HCT116 (cell line): ENCODE measurements around the gene TMEM45B. TPM values are rescaled to one million over a fixed set of nuclear protein-coding genes. Genes with fewer than 3 reads are reported as not detected.
A peak's percentile ranks its signal among the peaks of the same experiment; 100 is the strongest.
"Not testable (repeated sequence)": the region's sequence is repeated elsewhere in the genome, so short reads cannot be mapped to it uniquely, and the experiment has no call there.

Experiments
- ATAC-seq: fragments of 200-7000 bp; cut with Tn5 transposase; 2 replicates; pipeline ENCODE4 v1.9.1; 2020; ENCODE audit warnings: mild to moderate bottlenecking, moderate library complexity
- BruUV-seq: library from RNA; stranded (reverse); fragments of 400-500 nt; replicated peaks from 2 replicates; lab custom pipeline; 2021; lab: Mats Ljungman, UMichigan
- CTCF ChIA-PET: fragments of 300-600 bp; sonication (Branson Sonifier 250); formaldehyde crosslinking; loops from one replicate; lab custom pipeline; 2021; ENCODE audit warnings: antibody characterized with exemption; lab: Charles Lee
- POLR2A ChIA-PET: fragments of 300-600, 350-600 bp; sonication (Branson Sonifier 250); formaldehyde crosslinking; loops from one replicate; lab custom pipeline; 2021; ENCODE audit warnings: antibody characterized with exemption; lab: Charles Lee
- RAD21 ChIA-PET, 2 experiments: fragments of 300-600 bp; sonication (Branson Sonifier 250); formaldehyde crosslinking; loops; one replicate each; lab custom pipeline; 2023; ENCODE audit warnings: low total read pairs in 2 of 2; ENCODE audit not compliant: uncharacterized antibody in 2 of 2, unreplicated experiment in 2 of 2, low non-redundant PET in 1 of 2; lab: Charles Lee
- DNase-seq: peaks from one replicate; pipeline ENCODE4 v3.0.0-alpha.2; 2010; ENCODE audit warnings: low read depth, low spot score
- H2AFZ ChIP-seq: fragments of 200-600 bp; shearing (Covaris generic), sonication (generic); 2 replicates; pipeline ENCODE4 v1.6.1; 2017; ENCODE audit warnings: low read depth, mixed run types, mixed read lengths, antibody characterized with exemption, low read length; ENCODE audit not compliant: poor library complexity, severe bottlenecking
- H3K27ac ChIP-seq: 2 replicates; pipeline ENCODE4 v1.5.1; 2012; ENCODE audit warnings: low read depth, low read length
- H3K27me3 ChIP-seq: fragments of 200-600 bp; sonication (generic); 2 replicates; pipeline ENCODE4 v1.6.1; 2016; ENCODE audit warnings: mixed run types, low read length, mixed read lengths; ENCODE audit not compliant: insufficient read depth
- H3K36me3 ChIP-seq, 2 experiments: fragments of 200-500 bp in 1 of 2; fragments of 200-600 bp in 1 of 2; sonication (Bioruptor generic) in 1 of 2; sonication (generic) in 1 of 2; 2 replicates each; pipeline versions ENCODE4 v1.5.1 to v1.6.1; 2014 to 2016; ENCODE audit warnings: low read length in 2 of 2, inconsistent platforms in 1 of 2, mixed read lengths in 1 of 2, mixed run types in 1 of 2; ENCODE audit not compliant: insufficient read depth in 2 of 2, control insufficient read depth in 1 of 2
- H3K4me1 ChIP-seq, 2 experiments: fragments of 200-600 bp in 1 of 2; sonication (generic) in 1 of 2; 2 replicates each; pipeline versions ENCODE4 v1.5.1 to v1.6.1; 2012 to 2017; ENCODE audit warnings: low read length in 2 of 2, inconsistent platforms in 1 of 2, mild to moderate bottlenecking in 1 of 2, mixed read lengths in 1 of 2, mixed run types in 1 of 2, moderate library complexity in 1 of 2; ENCODE audit not compliant: insufficient read depth in 2 of 2, control insufficient read depth in 1 of 2
- H3K4me2 ChIP-seq: fragments of 200-600 bp; sonication (generic); 2 replicates; pipeline ENCODE4 v1.6.1; 2017; ENCODE audit warnings: mixed run types, low read length, mixed read lengths
- H3K4me3 ChIP-seq, 2 experiments: fragments of 200-600 bp in 1 of 2; sonication (generic) in 1 of 2; replicated peaks in 1 of 2; 2 replicates each; pipeline ENCODE4 v1.5.1; 2011 to 2016; ENCODE audit warnings: low read length in 2 of 2, control low read depth in 1 of 2, low read depth in 1 of 2, mild to moderate bottlenecking in 1 of 2, mixed read lengths in 1 of 2, mixed run types in 1 of 2
- H3K79me2 ChIP-seq: fragments of 200-600 bp; sonication (generic); 2 replicates; pipeline ENCODE4 v1.6.1; 2017; ENCODE audit warnings: mild to moderate bottlenecking, mixed run types, low read length, moderate library complexity, mixed read lengths; ENCODE audit not compliant: insufficient read depth
- H3K9ac ChIP-seq: fragments of 200-600 bp; sonication (generic); 2 replicates; pipeline ENCODE4 v1.6.1; 2016; ENCODE audit warnings: low read length, mixed read lengths
- H3K9me2 ChIP-seq: fragments of 200-600 bp; sonication (generic), shearing (Covaris generic); 2 replicates; pipeline ENCODE4 v1.6.1; 2017; ENCODE audit warnings: mixed run types, mild to moderate bottlenecking, moderate library complexity; ENCODE audit not compliant: insufficient read depth
- H3K9me3 ChIP-seq, 2 experiments: fragments of 200-500 bp in 1 of 2; fragments of 200-600 bp in 1 of 2; sonication (Bioruptor generic) in 1 of 2; sonication (generic) in 1 of 2; 2 replicates each; pipeline ENCODE4 v1.6.1; 2014 to 2017; ENCODE audit warnings: low read length in 2 of 2, mixed read lengths in 2 of 2, inconsistent platforms in 1 of 2, low read depth in 1 of 2, mild to moderate bottlenecking in 1 of 2, mixed run types in 1 of 2, moderate library complexity in 1 of 2; ENCODE audit not compliant: control insufficient read depth in 1 of 2, insufficient read depth in 1 of 2
- H4K20me1 ChIP-seq: fragments of 200-600 bp; sonication (generic), shearing (Covaris generic); 2 replicates; pipeline ENCODE4 v1.6.1; 2017; ENCODE audit warnings: mixed run types, mild to moderate bottlenecking, moderate library complexity; ENCODE audit not compliant: insufficient read depth
- FOSL1 ChIP-seq: IDR thresholded peaks from 2 replicates; pipeline ENCODE4 v1.6.1; 2012; ENCODE audit warnings: low read depth
- JUND ChIP-seq: IDR thresholded peaks from 2 replicates; pipeline ENCODE4 v1.6.1; 2012
- intact Hi-C: fragments of 100-400 bp; cut with micrococcal nuclease; formaldehyde crosslinking; loops from 2 replicates; pipeline ENCODE4 v1.10.0; 2022
- total RNA-seq: library from RNA; stranded (reverse); gene quantifications from one replicate; pipeline ENCODE4 v1.2.1, GENCODE V29; 2021; ENCODE audit not compliant: unreplicated experiment

Gene TMEM45B
- total RNA-seq, 1 experiment from 2014 or later, result not detected

GRCh38 chr11:129831227-129831626, 15.6 kb downstream of the TMEM45B start:
- H4K20me1 ChIP-seq, DNase-seq, H3K79me2 ChIP-seq: not testable (repeated sequence)
- H3K4me1 ChIP-seq, result peaks cover 6 to 29% of the 10 kb centered on the region in 2 experiments
- TF ChIP-seq JUND, result peak; percentile 43; the same call in 1 of the 2 replicates
- peak; percentile 46; the same call in 1 of the 2 replicates for TF ChIP-seq FOSL1
- TF ChIP-seq, all 23 proteins: peak for 2; not testable (repeated sequence) for 21
- intact Hi-C loops, H3K9me2 ChIP-seq, RAD21 ChIA-PET, H3K9me3 ChIP-seq, H3K4me2 ChIP-seq, H3K4me3 ChIP-seq, H3K9ac ChIP-seq, POLR2A ChIA-PET, H3K27me3 ChIP-seq, BruUV-seq, ATAC-seq, CTCF ChIA-PET, H2AFZ ChIP-seq, H3K36me3 ChIP-seq, H3K27ac ChIP-seq: not testable (repeated sequence)

DNA sequence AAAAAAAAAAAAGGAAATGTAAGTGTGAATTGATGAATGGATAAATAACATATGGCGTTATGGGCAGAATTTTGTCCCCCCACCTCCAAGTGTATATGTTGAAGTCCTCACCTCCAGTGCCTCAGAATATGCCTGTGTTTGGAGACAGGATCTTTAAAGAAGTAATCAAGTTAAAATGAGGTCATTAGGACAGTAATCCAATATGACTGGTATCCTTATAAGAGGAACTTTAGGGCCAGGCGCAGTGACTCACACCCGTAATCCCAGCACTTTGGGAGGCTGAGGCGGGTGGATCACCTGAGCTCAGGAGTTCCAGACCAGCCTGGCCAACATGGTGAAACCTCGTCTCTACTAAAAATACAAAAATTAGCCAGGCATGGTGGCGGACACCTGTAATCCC, 17.6 kb downstream of the TMEM45B start:
- BruUV-seq, H3K27ac ChIP-seq, intact Hi-C loops, POLR2A ChIA-PET, H3K36me3 ChIP-seq, RAD21 ChIA-PET, H3K9me3 ChIP-seq, H3K27me3 ChIP-seq, H3K9me2 ChIP-seq, ATAC-seq, H2AFZ ChIP-seq, H3K79me2 ChIP-seq, H3K4me3 ChIP-seq, CTCF ChIA-PET, H3K4me2 ChIP-seq, DNase-seq, H3K9ac ChIP-seq, H4K20me1 ChIP-seq: not testable (repeated sequence)
- H3K4me1 ChIP-seq, result peaks cover 4 to 32% of the 10 kb centered on the region in 2 experiments

DNA sequence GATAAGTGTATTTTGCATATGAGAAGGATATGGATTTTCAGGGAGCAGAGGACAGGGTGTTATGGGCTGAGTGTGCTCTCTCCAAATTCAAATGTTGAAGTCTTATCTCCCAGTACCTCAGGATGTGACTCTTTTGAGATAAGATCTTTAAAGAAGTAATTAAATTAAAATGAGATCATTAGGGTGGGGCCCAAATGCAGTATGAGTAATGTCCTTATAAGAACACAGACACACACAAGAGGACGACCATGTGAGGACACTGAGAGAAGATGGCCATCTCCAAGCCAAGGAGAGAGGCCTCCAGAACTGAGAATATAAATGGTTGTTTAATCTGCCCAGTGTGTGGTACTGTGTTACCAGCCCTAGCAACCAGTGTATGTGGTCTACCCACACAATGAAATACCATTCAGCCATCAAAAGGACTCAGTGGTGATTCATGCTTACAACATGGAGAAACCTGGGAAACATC, 20.8 kb downstream of the TMEM45B start:
- BruUV-seq, result not testable (repeated sequence)
- DNase-seq, result peak; percentile 23

More for the DNA sequence above, 20.8 kb downstream of the TMEM45B start:
- H3K27ac ChIP-seq, H3K79me2 ChIP-seq, intact Hi-C loops, CTCF ChIA-PET, H4K20me1 ChIP-seq, POLR2A ChIA-PET, H3K27me3 ChIP-seq, H3K4me3 ChIP-seq, H3K9me3 ChIP-seq, RAD21 ChIA-PET, H3K36me3 ChIP-seq, H3K9me2 ChIP-seq, H3K9ac ChIP-seq: not testable (repeated sequence)
- Histone ChIP-seq H3K4me1 (peaks cover 0 to 11% of the 10 kb centered on the region in 2 experiments; a peak in 2 of 4 replicates), H3K4me2 (peak overlapping the region; percentile 28; the same call in 1 of the 2 replicates), H2AFZ (peak overlapping the region; percentile 58)
- peak; percentile 57 for ATAC-seq
